Upper lobe of left lung (tissue), 6 donors: ENCODE measurements around the gene IFT25. TPM values are rescaled to one million over a fixed set of nuclear protein-coding genes. Genes with fewer than 3 reads are reported as not detected.

ENCODE experiments used
- ATAC-seq, 2 donors: fragments of 200-7000 bp; cut with Tn5 transposase; one replicate each; pipeline ENCODE4 v1.9.1; 2022; ENCODE audit warnings: mild to moderate bottlenecking in 2 of 2, moderate library complexity in 2 of 2; ENCODE audit not compliant: low FRiP score in 2 of 2
- DNase-seq, 2 donors: peaks; one replicate each; pipeline ENCODE4 v3.0.0-alpha.2; 2019 to 2020
- H3K27ac ChIP-seq, 4 donors: fragments of 200-600 bp; sonication (generic); one replicate each; pipeline ENCODE4 v1.5.1; 2016 to 2019
- H3K27me3 ChIP-seq, 4 donors: fragments of 200-600 bp; sonication (generic); one replicate each; pipeline ENCODE4 v1.5.1; 2017 to 2019
- H3K36me3 ChIP-seq, 4 donors: fragments of 200-600 bp; sonication (generic); one replicate each; pipeline ENCODE4 v1.5.1; 2016 to 2019
- H3K4me1 ChIP-seq, 4 donors: fragments of 200-600 bp; sonication (generic); one replicate each; pipeline ENCODE4 v1.5.1; 2018 to 2019
- H3K4me3 ChIP-seq, 4 donors: fragments of 200-600 bp; sonication (generic); one replicate each; pipeline ENCODE4 v1.5.1; 2017 to 2019; ENCODE audit warnings: mild to moderate bottlenecking in 2 of 4, moderate library complexity in 1 of 4
- H3K9me3 ChIP-seq, 4 donors: fragments of 200-600 bp; sonication (generic); one replicate each; pipeline ENCODE4 v1.5.1; 2018 to 2019
- CTCF ChIP-seq, 6 experiments: fragments of 450-650 bp in 4 of 6; fragments of 200-600 bp in 2 of 6; sonication (generic) in 2 of 6; IDR thresholded peaks; one replicate each; pipeline ENCODE4 v1.5.1; 2016 to 2019; ENCODE audit warnings: antibody characterized with exemption in 6 of 6
- EP300 ChIP-seq, 4 donors: sonication (generic); formaldehyde crosslinking; IDR thresholded peaks; one replicate each; pipeline ENCODE4 v1.5.1; 2017; ENCODE audit warnings: antibody characterized with exemption in 4 of 4, control low read depth in 2 of 4
- POLR2A ChIP-seq, 4 donors: fragments of 450-650 bp; IDR thresholded peaks; one replicate each; pipeline ENCODE4 v1.5.1; 2016 to 2017; ENCODE audit warnings: antibody characterized with exemption in 4 of 4, mild to moderate bottlenecking in 2 of 4
- POLR2AphosphoS5 ChIP-seq, 2 donors: sonication (generic); formaldehyde crosslinking; IDR thresholded peaks; one replicate each; pipeline ENCODE4 v1.5.1; 2017; ENCODE audit warnings: antibody characterized with exemption in 2 of 2
- WGBS, 2 donors: methylation state at CpG; one replicate each; pipeline ENCODE4 v1.1.5; 2017 to 2018; 5-methylcytosine and 5-hydroxymethylcytosine counted together
- total RNA-seq, 6 donors: library from RNA; depleted of rRNA in 4 of 6; stranded (reverse); fragments of >200 nt in 4 of 6; gene quantifications; one replicate each; pipeline versions ENCODE4 v1.1.0 to v1.2.1, GENCODE V29; 2016 to 2021
- donor health status: DM: no; HTN: no; CAD: no; lungs with moderate emphysema.
- donor health status: DM: no; HTN: yes; CAD: no; lungs with severe emphysema.

The IFT25 gene
- total RNA-seq, 6 donors from 2014 or later: 11.1 to 35.5 (median 15.8) TPM

GRCh38 chr1:53951697-53952096, 6.2 kb upstream of the IFT25 start:
- H3K4me1 ChIP-seq: peaks cover 10 to 24% (median 16%) of the 10 kb centered on the region in 4 donors
- no peak overlapping the region for H3K27ac ChIP-seq
- 91 to 93% methylated on average over 5 of the region's 5 CpGs for WGBS, 2 donors
- H3K27me3 ChIP-seq: no peaks in the 10 kb centered on the region
- ATAC-seq (no peak), DNase-seq (no peak)
- no peak for TF ChIP-seq POLR2A (IDR thresholded peaks at IDR 0.05)
- TF ChIP-seq EP300 (IDR thresholded peaks at IDR 0.05): no peak
- TF ChIP-seq CTCF (IDR thresholded peaks at IDR 0.05): no peak
- no peak for TF ChIP-seq POLR2AphosphoS5 (IDR thresholded peaks at IDR 0.05)
- peaks cover 0 to 32% (median 14%) of the 10 kb centered on the region in 4 donors for H3K36me3 ChIP-seq
- H3K9me3 ChIP-seq: no peaks in the 10 kb centered on the region
- H3K4me3 ChIP-seq: no peak overlapping the region

GRCh38 chr1:53949023-53949990, 3.8 kb upstream of the IFT25 start:
- no peak overlapping the region for H3K27ac ChIP-seq
- TF ChIP-seq CTCF (IDR thresholded peaks at IDR 0.05) (peak in 4 of 6 experiments; percentile 17 to 46 (median 27)), POLR2A (IDR thresholded peaks at IDR 0.05) (no peak), POLR2AphosphoS5 (IDR thresholded peaks at IDR 0.05) (no peak), EP300 (IDR thresholded peaks at IDR 0.05) (no peak)
- H3K36me3 ChIP-seq: peaks cover 0 to 28% (median 14%) of the 10 kb centered on the region in 4 donors
- peaks cover 13 to 26% (median 19%) of the 10 kb centered on the region in 4 donors for H3K4me1 ChIP-seq
- ATAC-seq: no peak
- 89 to 91% methylated on average over 4 of the region's 4 CpGs for WGBS, 2 donors
- no peak overlapping the region for H3K4me3 ChIP-seq
- DNase-seq: no peak
- H3K27me3 ChIP-seq: no peaks in the 10 kb centered on the region
- H3K9me3 ChIP-seq: no peaks in the 10 kb centered on the region

GRCh38 chr1:53948291-53948690, 2.8 kb upstream of the IFT25 start:
- DNase-seq (no peak), ATAC-seq (no peak)
- TF ChIP-seq POLR2AphosphoS5 (IDR thresholded peaks at IDR 0.05) (no peak), POLR2A (IDR thresholded peaks at IDR 0.05) (no peak), EP300 (IDR thresholded peaks at IDR 0.05) (no peak), CTCF (IDR thresholded peaks at IDR 0.05) (no peak)
- Histone ChIP-seq H3K4me1 (peaks cover 14 to 30% (median 22%) of the 10 kb centered on the region in 4 donors), H3K36me3 (peaks cover 0 to 18% (median 10%) of the 10 kb centered on the region in 4 donors), H3K27ac (no peak overlapping the region), H3K9me3 (no peaks in the 10 kb centered on the region), H3K27me3 (no peaks in the 10 kb centered on the region), H3K4me3 (no peak overlapping the region)
- 90 to 94% methylated on average over 5 of the region's 5 CpGs for WGBS, 2 donors

- DNase-seq (no peak), ATAC-seq (no peak)
- Histone ChIP-seq H3K4me3 (peak overlapping the region in 3 of 4 donors; percentile 88 to 93 (median 91)), H3K36me3 (peaks cover 0 to 8% (median 5%) of the 10 kb centered on the region in 4 donors), H3K27ac (peak overlapping the region in 3 of 4 donors; percentile 85 to 96 (median 92)), H3K4me1 (peaks cover 14 to 35% (median 24%) of the 10 kb centered on the region in 4 donors), H3K27me3 (no peaks in the 10 kb centered on the region), H3K9me3 (no peaks in the 10 kb centered on the region)
- TF ChIP-seq POLR2AphosphoS5 (IDR thresholded peaks at IDR 0.05): no peak
- no peak for TF ChIP-seq POLR2A (IDR thresholded peaks at IDR 0.05)
- TF ChIP-seq CTCF (IDR thresholded peaks at IDR 0.05): no peak
- no peak for TF ChIP-seq EP300 (IDR thresholded peaks at IDR 0.05)
- WGBS, 2 donors: 58 to 60% methylated on average over 6 of the region's 6 CpGs
Observed at GRCh38 chr1:53947172-53947907, 1.8 kb upstream of the IFT25 start.
